ENCODE measurements around the gene WDR17. TPM values are rescaled to one million over a fixed set of nuclear protein-coding genes. Genes with fewer than 3 reads are reported as not detected.

Gene WDR17
- total RNA-seq, 3 donors from 2014 or later = 2.2 to 4.5 (median 2.6) TPM

- Histone ChIP-seq H3K36me3 (no peaks in the 10 kb centered on the region), H3K4me1 (no peaks in the 10 kb centered on the region), H3K4me3 (peak within 1 kb of the TSS; percentile 56 to 70 (median 65)), H3K27ac (peak within 1 kb of the TSS; percentile 64 to 78), H3K27me3 (no peaks in the 10 kb centered on the region), H3K9me3 (no peaks in the 10 kb centered on the region)
- intact Hi-C loops (cut with DNase I; ENCODE audit: low total_unique reads) = no loop called here
- TF ChIP-seq POLR2A (IDR thresholded peaks at IDR 0.05) (no peak), POLR2AphosphoS5 (IDR thresholded peaks at IDR 0.05) (peak in 2 of 3 donors; percentile 35 to 68)
- peak; percentile 84 to 93 for DNase-seq (ENCODE audit: low spot score in 2 of 2)
These were observed 129.7 kb downstream of the WDR17 start, which contains the start of gene SPATA4 for GRCh38 chr4:176195184-176195978. Gene SPATA4, minus strand, starts transcription at chr4:176195585. Its CDS starts 23 bp downstream, at chr4:176195562.

- no peaks in the 10 kb centered on the region for H3K36me3 ChIP-seq
- DNase-seq (ENCODE audit: low spot score in 2 of 2) = no peak
- no peak overlapping the region for H3K27ac ChIP-seq
- intact Hi-C loops (cut with DNase I; ENCODE audit: low total_unique reads) = no loop called here
- no peaks in the 10 kb centered on the region for H3K27me3 ChIP-seq
- H3K9me3 ChIP-seq = no peaks in the 10 kb centered on the region
- no peak overlapping the region for H3K4me3 ChIP-seq
- TF ChIP-seq POLR2AphosphoS5 (IDR thresholded peaks at IDR 0.05) (no peak), CTCF (IDR thresholded peaks at IDR 0.05) (no peak)
- H3K4me1 ChIP-seq = no peaks in the 10 kb centered on the region
These were observed 132.8 kb downstream of the WDR17 start for GRCh38 chr4:176198316-176198903.

GRCh38 chr4:176205299-176205698 is 139.7 kb downstream of the WDR17 start:
- Histone ChIP-seq H3K9me3 (no peaks in the 10 kb centered on the region), H3K27me3 (peaks cover 0 to 9% of the 10 kb centered on the region in 2 donors), H3K27ac (no peak overlapping the region), H3K4me1 (no peaks in the 10 kb centered on the region), H3K36me3 (no peaks in the 10 kb centered on the region), H3K4me3 (no peak overlapping the region)
- intact Hi-C loops (cut with DNase I; ENCODE audit: low total_unique reads) = no loop called here
- no peak for DNase-seq (ENCODE audit: low spot score in 2 of 2)
- TF ChIP-seq POLR2A (IDR thresholded peaks at IDR 0.05) (no peak), CTCF (IDR thresholded peaks at IDR 0.05) (no peak), POLR2AphosphoS5 (IDR thresholded peaks at IDR 0.05) (no peak)

GRCh38 chr4:176207839-176208238 is 142.2 kb downstream of the WDR17 start:
- no peak for DNase-seq (ENCODE audit: low spot score in 2 of 2)
- no peak overlapping the region for H3K27ac ChIP-seq
- no peaks in the 10 kb centered on the region for H3K9me3 ChIP-seq
- H3K4me1 ChIP-seq = no peaks in the 10 kb centered on the region
- TF ChIP-seq CTCF (IDR thresholded peaks at IDR 0.05) = no peak
- no peak for TF ChIP-seq POLR2AphosphoS5 (IDR thresholded peaks at IDR 0.05)
- no peak for TF ChIP-seq POLR2A (IDR thresholded peaks at IDR 0.05)
- no peak overlapping the region for H3K4me3 ChIP-seq
- peaks cover 0 to 9% of the 10 kb centered on the region in 2 donors for H3K27me3 ChIP-seq
- intact Hi-C loops (cut with DNase I; ENCODE audit: low total_unique reads) = no loop called here
- H3K36me3 ChIP-seq = no peaks in the 10 kb centered on the region

GRCh38 chr4:176209535-176209934 is 143.9 kb downstream of the WDR17 start:
- intact Hi-C loops (cut with DNase I; ENCODE audit: low total_unique reads) = no loop called here
- Histone ChIP-seq H3K27me3 (peaks cover 0 to 9% of the 10 kb centered on the region in 2 donors), H3K4me1 (no peaks in the 10 kb centered on the region), H3K36me3 (no peaks in the 10 kb centered on the region), H3K9me3 (no peaks in the 10 kb centered on the region), H3K4me3 (no peak overlapping the region), H3K27ac (no peak overlapping the region)
- DNase-seq (ENCODE audit: low spot score in 2 of 2) = no peak
- TF ChIP-seq CTCF (IDR thresholded peaks at IDR 0.05) (no peak), POLR2AphosphoS5 (IDR thresholded peaks at IDR 0.05) (no peak), POLR2A (IDR thresholded peaks at IDR 0.05) (no peak)
